ENCODE measurements around the gene EHD4. TPM values are rescaled to one million over a fixed set of nuclear protein-coding genes. Genes with fewer than 3 reads are reported as not detected.

EHD4 gene
- polyA plus RNA-seq, 1 of the 3 experiments (the other 2 are of a cell fraction): 17.5 TPM

GRCh38 chr15:41883484-41883825 lies 88.9 kb downstream of the EHD4 start:
- ChIA-PET POLR2A (interaction anchor here (1.2 kb wide), 1 partner anchor 12 kb away, joined by 5 read pairs; no protein-coding TSS in a partner anchor), CTCF (interaction anchor here (1.8 to 2.5 kb wide), 2 partner anchors 10 to 21 kb away, joined by 6 to 7 read pairs; no protein-coding TSS in a partner anchor)
- no peak overlapping the region for H2AFZ ChIP-seq (ENCODE audit: low read depth)
- H3K9me2 ChIP-seq: no peaks in the 10 kb centered on the region
- no peaks in the 10 kb centered on the region for H3K79me2 ChIP-seq (ENCODE audit: insufficient read depth)
- DNase-seq: no peak
- 66% methylated on average over 2 of the region's 2 CpGs for WGBS (ENCODE audit: low lambda C conversion rate)
- H3K27ac ChIP-seq (ENCODE audit: low read depth in 2 of 2, low read length in 1 of 2): no peak overlapping the region
- no peak overlapping the region for H3K4me2 ChIP-seq
- H3K27me3 ChIP-seq (ENCODE audit: insufficient read depth): no peaks in the 10 kb centered on the region
- no peaks in the 10 kb centered on the region for H3K9me3 ChIP-seq
- no peaks in the 10 kb centered on the region for H3F3A ChIP-seq (replicated peaks; ENCODE audit: insufficient read depth)
- no peaks in the 10 kb centered on the region for H3K36me3 ChIP-seq (replicated peaks in 1 of 2; ENCODE audit: control insufficient read depth in 1 of 2, insufficient read depth in 2 of 2, low read length in 1 of 2)
- peaks cover 0 to 2% of the 10 kb centered on the region in 2 experiments; a peak in 1 of 4 replicates for H3K4me1 ChIP-seq (ENCODE audit: control insufficient read depth in 1 of 2, insufficient read depth in 2 of 2, low read depth in 1 of 2, low read length in 1 of 2)
- H3K4me3 ChIP-seq (ENCODE audit: low read depth in 2 of 2, low read length in 1 of 2): no peak overlapping the region
- TF ChIP-seq RFX5 (IDR thresholded peaks at IDR 0.05; ENCODE audit: low read length) (no peak), MXI1 (IDR thresholded peaks at IDR 0.05; ENCODE audit: low read depth, low read length) (no peak), MEF2A (IDR thresholded peaks at IDR 0.05; ENCODE audit: borderline replicate concordance, low read depth) (no peak), REST (IDR thresholded peaks at IDR 0.05; ENCODE audit: low read depth, low read length) (no peak), FOXM1 (IDR thresholded peaks at IDR 0.05; ENCODE audit: low read depth) (no peak), GABPA (IDR thresholded peaks at IDR 0.05; ENCODE audit: low read depth) (no peak), RAD21 (IDR thresholded peaks at IDR 0.05; ENCODE audit: low read length) (no peak)
- H3K9ac ChIP-seq: no peak overlapping the region
- H4K20me1 ChIP-seq (ENCODE audit: insufficient read depth): no peaks in the 10 kb centered on the region

- Histone ChIP-seq H3K79me2 (ENCODE audit: insufficient read depth) (no peaks in the 10 kb centered on the region), H2AFZ (ENCODE audit: low read depth) (no peak overlapping the region), H3K9ac (no peak overlapping the region), H3K9me2 (no peaks in the 10 kb centered on the region), H3K4me3 (ENCODE audit: low read depth in 2 of 2, low read length in 1 of 2) (no peak overlapping the region), H3K4me1 (ENCODE audit: control insufficient read depth in 1 of 2, insufficient read depth in 2 of 2, low read depth in 1 of 2, low read length in 1 of 2) (peaks cover 0 to 8% of the 10 kb centered on the region in 2 experiments; a peak in 1 of 4 replicates), H3K36me3 (replicated peaks in 1 of 2; ENCODE audit: control insufficient read depth in 1 of 2, insufficient read depth in 2 of 2, low read length in 1 of 2) (no peaks in the 10 kb centered on the region), H4K20me1 (ENCODE audit: insufficient read depth) (no peaks in the 10 kb centered on the region), H3K27ac (ENCODE audit: low read depth in 2 of 2, low read length in 1 of 2) (no peak overlapping the region), H3K4me2 (no peak overlapping the region), H3F3A (replicated peaks; ENCODE audit: insufficient read depth) (no peaks in the 10 kb centered on the region), H3K27me3 (ENCODE audit: insufficient read depth) (no peaks in the 10 kb centered on the region), H3K9me3 (no peaks in the 10 kb centered on the region)
- POLR2A ChIA-PET: interaction anchor here (1.2 kb wide), 1 partner anchor 12 kb away, joined by 5 read pairs; no protein-coding TSS in a partner anchor
- CTCF ChIA-PET: interaction anchor here (2.5 kb wide), 1 partner anchor 10 kb away, joined by 6 read pairs; no protein-coding TSS in a partner anchor
- TF ChIP-seq TEAD4 (IDR thresholded peaks at IDR 0.05; ENCODE audit: borderline replicate concordance, insufficient read depth): no peak
- TF ChIP-seq NFIC (IDR thresholded peaks at IDR 0.05; ENCODE audit: borderline replicate concordance): no peak
- no peak for TF ChIP-seq USF2 (IDR thresholded peaks at IDR 0.05; ENCODE audit: borderline replicate concordance, low read depth, low read length)
- no peak for TF ChIP-seq ELF1 (IDR thresholded peaks at IDR 0.05)
- no peak for DNase-seq
- WGBS (ENCODE audit: low lambda C conversion rate): 87% methylated on average over 9 of the region's 14 CpGs
Measured at GRCh38 chr15:41882689-41883483, 89.5 kb downstream of the EHD4 start.

Measured in SK-N-SH (cell line).